HG03571 (cell line): ENCODE measurements around the gene TYW1.
"Not testable (repeated sequence)": the region's sequence is repeated elsewhere in the genome, so short reads cannot be mapped to it uniquely, and the experiment has no call there.

ENCODE experiments used
- ATAC-seq: cut with Tn5 transposase; IDR thresholded peaks from one replicate; pipeline ENCODE4 v1.9.1; 2021; ENCODE audit not compliant: unreplicated experiment

Gene TYW1

GRCh38 chr7:66994051-66994450 is 2.6 kb upstream of the TYW1 start:
- not testable (repeated sequence) for ATAC-seq

DNA sequence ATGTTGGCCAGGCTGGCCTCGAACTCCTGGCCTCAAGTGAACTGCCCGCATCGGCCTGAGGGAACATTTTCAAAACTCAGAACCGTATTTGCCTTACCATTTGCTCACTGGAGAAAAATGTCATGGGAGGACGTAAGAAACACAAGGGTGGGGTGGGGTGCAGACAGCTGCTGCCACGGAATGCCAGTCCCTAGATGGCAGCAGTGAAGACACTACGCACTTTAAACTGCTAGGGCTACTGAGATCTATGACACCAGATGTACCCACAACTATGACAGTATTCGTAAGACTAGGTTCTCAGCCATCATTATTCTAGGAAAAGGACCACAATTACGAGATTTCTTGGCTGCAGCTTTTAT is 2.0 kb upstream of the TYW1 start:
- ATAC-seq = peak; percentile 27

DNA sequence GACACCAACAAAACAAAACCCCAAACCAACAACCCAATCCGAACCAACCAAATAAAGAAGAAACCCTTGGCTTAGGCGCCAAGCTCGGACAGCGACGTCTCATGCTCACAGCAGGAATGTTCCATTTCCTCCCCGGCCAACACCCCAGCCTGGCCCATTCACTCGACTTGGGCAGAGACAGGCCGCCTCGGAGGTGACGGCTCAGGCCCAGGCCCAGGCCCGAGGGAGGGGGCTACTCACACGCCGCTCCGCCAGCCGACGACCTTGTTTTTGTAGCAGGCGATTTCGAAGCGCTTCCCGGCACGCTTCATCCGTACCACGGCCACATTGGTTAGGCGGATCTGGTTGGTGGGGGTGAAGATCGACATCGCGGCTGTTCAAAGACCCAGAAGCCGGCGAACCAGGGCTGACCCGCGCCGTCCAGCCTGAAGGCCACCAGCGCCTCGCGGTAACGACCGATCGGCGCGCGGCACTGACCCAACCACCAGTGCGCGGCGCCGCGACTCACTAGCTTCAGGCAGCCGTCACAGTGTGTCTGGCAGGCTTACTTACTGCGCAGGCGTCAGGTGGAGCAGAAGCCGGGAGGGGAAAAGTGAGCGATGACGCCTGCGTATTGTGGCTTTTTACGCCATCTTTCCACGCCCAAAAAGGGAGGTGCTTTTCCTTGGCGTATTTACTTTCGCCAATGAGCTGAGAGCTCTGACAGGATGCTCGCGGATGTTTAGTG is 1.4 kb upstream of the TYW1 start, which contains the start of gene SBDS:
Gene SBDS, minus strand, starts transcription at position 537 of the 727 bp plus-strand sequence. Its CDS starts 169 bp downstream, at position 368.
- ATAC-seq = peak; percentile 51

DNA sequence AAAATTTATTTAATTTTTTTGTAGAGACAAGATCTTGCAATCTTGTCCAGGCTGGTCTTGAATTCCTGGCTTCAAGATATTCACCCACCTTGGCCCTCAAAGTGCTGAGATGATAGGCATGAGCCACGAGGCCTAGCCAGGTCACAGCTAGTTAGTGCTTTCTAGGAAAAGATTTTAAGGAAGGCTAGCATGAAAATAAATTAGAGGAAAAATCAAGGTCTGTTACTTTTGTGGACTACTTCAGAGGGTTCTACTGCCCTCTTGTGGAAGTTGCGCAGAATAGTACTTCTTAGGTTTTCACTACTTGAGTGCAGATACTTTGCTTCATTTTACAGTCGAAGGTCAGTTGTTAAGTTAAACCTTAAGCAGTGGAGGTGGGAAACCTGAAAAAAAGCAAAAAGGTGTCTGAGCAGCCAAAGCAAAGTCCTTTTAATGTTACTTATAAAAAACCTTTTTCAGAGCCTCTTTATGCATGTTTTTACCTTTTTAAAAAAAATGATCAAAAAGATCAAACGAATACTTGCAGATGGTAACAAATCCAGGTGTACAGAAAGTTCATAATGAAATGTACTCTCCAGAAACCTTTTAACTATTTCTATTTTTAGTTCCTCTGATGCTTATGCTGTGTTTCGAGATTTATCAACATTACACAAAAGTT is 4.1 kb downstream of the TYW1 start:
- ATAC-seq = not testable (repeated sequence)

- not testable (repeated sequence) for ATAC-seq
Observed at GRCh38 chr7:67004145-67004544, 7.5 kb downstream of the TYW1 start.

DNA sequence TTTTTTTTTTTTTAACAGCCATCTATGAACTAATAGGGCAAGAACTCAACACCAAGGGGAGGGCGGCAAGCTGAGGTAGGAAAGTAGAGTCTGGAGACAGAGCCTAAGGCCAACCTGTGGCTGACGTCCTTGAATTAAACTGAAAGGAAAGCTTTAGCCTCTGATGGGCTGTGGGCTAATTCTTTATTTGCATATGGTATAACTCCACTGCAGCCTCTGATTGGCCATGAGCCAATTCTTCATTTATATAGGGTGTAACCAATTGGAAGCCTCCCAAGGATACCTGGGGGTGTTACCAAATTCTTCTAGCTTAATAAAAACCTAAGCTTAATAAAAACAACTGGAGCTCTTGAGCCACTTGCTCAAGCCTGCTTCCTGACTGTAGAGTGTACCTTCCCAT is 10.3 kb downstream of the TYW1 start:
- no peak for ATAC-seq

- no peak for ATAC-seq
Observed at GRCh38 chr7:67008260-67008659, 11.6 kb downstream of the TYW1 start.

DNA sequence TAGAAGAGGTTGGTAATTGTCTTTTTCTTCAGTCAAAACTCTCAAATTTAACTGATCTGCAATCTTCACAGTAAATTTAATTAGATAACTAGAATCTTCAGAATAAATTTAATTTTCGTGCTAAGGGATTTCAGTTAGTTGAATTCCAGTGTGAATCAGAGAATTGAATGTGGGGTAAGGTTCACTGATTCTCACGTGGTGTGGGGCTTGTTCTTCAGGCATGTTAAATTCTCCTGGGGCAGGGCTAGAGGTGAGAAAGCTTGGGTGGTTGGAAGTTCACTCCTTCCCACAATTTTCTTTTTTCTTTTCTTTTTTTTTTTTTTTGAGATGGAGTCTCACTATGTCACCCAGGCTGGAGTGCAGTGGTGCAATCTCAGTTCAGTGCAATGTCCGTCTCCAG is 13.0 kb downstream of the TYW1 start:
- ATAC-seq = not testable (repeated sequence)

- ATAC-seq = not testable (repeated sequence)
Observed at GRCh38 chr7:67014076-67014622, 17.5 kb downstream of the TYW1 start.

- not testable (repeated sequence) for ATAC-seq
Observed at GRCh38 chr7:67017971-67018370, 21.3 kb downstream of the TYW1 start.

GRCh38 chr7:67018940-67019339 is 22.3 kb downstream of the TYW1 start:
- ATAC-seq = no peak

GRCh38 chr7:67019562-67020390 is 23.1 kb downstream of the TYW1 start:
- no peak for ATAC-seq

DNA sequence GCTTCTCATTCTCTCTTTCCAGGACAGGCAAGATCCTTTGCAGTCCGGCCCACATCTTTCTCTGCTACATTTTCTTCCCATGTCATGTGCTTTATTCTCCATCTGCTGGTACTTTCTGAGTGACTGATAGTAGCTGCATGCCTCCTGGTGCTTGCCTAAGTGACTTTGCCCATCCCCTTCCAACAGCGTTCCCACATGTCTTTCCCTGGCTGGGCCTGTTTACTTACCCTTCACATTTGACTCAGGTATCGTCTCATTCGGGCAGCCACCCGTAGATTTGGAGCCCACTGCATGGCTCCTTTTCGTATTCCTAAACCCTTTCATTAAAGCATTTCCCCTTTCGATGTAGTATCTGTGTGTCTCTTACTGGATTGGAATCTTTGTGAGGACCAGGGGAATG is 24.6 kb downstream of the TYW1 start:
- no peak for ATAC-seq

DNA sequence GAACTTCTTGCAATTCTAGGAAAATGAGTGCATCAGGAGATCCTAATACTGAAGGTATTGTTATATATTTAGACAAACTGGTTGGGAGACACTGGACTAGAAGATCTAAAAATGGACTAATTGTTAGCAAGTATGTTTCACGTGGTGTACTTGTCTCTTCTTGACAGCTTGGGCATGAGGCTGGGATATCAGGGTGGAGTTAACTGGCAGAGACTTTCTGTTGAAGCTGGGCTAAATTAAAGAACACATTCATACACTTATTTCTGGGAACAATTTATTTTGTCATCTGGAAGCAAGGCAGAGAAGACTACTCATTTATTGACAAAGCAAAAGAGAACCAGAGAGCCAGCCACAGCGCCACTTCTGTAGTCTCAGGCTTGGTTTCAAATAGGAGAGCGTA is 25.9 kb downstream of the TYW1 start:
- ATAC-seq = no peak

- ATAC-seq = not testable (repeated sequence)
Observed at GRCh38 chr7:67025459-67025858, 28.8 kb downstream of the TYW1 start.

DNA sequence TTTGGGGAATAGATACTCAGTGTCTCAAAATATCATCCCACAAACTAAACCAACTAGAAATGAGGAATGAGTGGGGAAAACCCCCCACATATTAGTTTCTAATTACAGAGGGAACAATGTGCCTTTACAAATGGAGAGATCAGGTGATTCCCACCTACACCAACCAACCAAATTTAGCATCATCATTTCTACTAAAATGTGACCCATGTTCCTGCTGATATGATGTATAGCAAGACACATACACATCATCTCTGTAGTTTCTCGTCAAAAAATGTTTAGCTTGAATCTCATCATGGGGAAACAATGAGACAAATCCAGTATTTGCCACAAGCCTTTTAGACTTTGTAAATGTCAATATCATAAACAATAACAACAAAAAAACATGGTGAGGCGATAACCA is 35.1 kb downstream of the TYW1 start:
- not testable (repeated sequence) for ATAC-seq

DNA sequence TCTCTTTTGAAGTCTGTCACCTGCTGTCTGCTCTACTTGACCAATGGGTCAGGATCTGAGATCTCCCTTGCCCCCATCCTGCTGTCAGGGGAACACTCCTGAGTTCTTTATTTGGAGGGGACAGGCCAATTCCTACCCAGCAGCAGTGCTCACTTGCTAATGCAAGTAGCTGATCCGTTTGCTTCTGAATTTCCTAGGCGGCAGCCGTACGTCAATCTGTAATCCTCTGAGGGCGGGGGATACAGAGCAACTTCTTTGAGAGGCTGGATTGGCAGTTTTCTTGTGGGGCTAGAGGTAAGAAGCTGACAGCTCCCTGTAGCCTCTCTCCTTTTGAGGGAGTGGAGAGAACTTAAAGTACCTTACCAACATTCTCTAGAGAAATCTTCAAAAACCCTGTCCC is 36.6 kb downstream of the TYW1 start:
- no peak for ATAC-seq

DNA sequence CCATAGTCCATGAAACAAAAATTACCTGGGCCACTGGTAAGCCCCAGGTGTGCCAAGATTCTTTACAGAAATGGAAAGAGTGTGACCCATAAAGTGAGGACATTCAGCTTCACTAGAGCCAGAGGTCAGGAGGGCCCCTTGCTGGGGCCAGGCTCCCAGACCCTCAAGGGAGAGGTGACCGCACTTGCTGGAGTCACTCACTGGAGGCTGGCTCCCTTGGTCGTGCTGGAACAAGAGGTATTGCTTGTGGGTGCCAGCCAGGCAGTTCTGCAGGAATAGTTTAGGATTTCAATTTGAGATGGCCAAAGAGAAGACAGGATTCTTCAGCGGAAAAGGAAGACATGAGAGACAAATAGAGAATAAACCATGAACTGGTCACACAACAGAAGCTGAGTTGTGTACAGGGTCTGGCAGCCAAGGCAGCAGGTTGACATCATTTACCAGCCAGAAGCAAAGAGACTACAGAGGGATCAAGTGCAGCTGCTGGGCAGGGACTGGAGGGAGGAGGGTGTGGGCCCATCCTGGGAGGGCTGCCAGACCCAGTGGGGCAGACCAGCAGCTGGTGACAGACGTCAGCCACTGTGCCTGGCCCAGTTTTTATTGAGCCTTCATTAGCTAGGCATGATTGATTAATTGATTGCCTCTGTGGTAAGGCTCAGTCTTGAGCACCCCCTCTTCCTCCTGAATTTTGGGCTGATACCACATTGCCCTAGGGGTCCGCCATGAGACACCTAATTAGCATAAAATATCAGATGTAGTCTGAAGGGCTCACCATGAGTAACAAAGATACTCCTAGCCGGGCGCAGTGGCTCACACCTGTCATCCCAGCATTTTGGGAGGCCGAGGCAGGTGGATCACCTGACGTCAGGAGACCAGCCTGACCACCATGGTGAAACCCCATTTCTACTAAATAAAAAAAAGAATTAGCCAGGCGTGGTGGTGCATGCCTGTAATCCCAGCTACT is 40.1 kb downstream of the TYW1 start:
- not testable (repeated sequence) for ATAC-seq

- not testable (repeated sequence) for ATAC-seq
Observed at GRCh38 chr7:67040832-67041231, 44.2 kb downstream of the TYW1 start.
